T-helper 2 cell (primary cell): ENCODE measurements around the gene AGPAT2.

ENCODE experiments used
- DNase-seq, 5 experiments: peaks; one replicate each; pipeline versions ENCODE4 v3.0.0 to v3.0.0-alpha.2; 2012 to 2022

The AGPAT2 gene

DNA sequence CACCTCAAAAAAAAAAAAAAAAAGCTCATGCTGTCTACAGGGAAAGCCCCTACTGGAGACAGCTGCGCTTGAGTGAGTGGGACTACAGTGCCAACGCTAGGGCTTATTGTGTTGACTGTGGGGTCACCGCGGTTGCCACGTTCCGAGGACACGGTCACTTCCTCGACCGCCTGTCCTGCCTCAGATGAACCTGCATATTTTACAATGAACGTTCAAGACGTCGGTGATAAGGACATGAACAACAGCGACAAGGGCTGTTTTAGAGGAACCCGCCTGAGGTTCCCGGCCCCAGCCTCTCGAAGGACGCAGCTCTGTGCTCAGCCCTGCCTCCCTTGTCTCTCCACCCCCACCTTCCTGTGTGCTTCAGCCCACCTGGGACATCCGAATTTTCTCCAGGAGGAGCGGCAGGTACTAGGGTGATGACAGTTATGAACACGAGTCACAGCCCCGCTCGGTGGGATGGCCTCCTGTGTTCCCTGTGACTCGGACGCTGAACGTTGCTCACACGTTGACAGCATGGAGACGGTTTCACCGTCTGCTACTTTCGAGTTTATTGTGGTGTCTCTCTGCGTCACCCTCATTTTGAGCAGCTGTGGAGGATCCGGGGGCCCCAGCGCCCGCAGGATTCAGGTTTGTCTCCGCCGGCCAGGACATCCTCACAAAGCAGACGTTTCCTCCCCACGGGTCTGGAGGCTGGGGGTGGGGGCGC is 13.9 kb upstream of the AGPAT2 start:
- DNase-seq: peak in 3 of 5 experiments; percentile 57 to 83 (median 66)

DNA sequence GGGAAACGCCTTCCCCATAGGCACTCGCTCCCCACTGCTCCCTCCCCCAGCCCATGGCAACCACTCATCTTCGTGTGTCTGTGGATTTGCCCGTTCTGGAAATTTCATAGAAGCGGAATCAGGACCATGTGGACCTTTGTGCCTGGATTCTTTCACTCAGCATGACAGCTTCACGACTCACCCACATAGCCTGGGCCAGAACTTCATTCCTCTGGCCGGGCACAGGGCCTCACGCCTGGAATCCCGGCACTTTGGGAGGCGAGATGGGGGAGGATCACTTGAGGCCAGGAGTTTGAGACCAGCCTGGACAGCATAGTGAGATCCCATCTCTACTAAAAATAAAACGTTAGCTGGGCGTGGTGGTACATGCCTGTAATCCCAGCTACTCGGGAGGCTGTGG is 13.0 kb upstream of the AGPAT2 start:
- DNase-seq: no peak

DNA sequence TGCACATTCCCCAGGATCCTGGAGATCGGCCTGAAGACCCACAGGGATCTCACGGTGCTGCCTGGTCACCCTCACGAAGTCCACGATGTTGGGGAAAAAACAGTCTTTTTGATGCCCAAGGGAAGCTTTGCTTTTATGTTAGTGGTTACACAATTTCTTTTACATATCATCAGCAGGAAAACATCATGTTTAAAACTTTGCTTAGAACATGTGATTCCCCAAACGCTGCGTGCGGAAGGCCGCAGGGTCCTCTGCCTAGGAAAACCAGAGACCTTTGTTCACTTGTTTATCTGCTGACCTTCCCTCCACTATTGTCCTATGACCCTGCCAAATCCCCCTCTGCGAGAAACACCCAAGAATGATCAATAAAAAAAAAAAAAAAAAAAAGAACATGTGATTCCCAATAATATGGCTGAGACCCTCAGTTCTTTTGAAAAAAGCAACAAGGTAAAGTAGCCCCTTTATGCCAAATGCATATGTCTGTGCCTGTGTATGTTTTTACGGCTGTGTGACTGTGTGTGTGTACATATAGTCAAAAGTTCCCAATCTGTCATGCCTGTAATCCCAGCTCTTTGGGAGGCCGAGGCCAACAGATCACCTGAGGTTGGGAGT is 11.5 kb upstream of the AGPAT2 start:
- DNase-seq: no peak

DNA sequence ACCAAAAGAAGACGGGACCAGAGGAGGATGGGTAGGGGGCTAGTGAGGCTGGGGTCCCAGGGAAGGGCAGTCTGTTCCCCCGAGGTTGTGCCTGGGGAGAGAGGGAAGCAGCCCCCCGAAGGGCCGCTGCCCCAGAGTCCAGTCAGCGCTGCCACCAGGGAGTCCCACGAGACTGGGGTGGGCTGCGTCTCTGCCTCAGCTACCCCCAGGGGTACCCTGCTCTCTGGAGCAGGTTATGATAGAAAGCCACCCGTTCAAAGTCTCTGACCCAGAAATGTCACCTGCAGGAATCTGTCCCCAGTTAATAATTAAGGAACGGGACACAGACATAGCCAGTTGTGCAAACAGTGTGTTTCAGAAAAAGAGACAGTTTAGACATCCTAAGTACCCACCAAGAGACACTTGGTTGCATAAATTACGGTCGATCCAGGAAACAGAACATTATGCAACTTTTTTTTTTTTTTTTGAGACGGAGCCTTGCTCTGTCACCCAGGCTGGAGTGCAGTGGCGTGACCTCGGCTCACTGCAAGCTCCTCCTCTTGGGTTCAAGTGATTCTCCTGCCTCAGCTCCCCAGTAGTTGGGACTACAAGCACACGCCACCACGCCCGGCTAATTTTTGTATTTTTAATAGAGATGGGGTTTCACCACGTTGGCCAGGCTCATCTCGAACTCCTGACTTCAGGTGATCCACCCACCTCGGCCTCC is 10.7 kb upstream of the AGPAT2 start:
- no peak for DNase-seq

DNA sequence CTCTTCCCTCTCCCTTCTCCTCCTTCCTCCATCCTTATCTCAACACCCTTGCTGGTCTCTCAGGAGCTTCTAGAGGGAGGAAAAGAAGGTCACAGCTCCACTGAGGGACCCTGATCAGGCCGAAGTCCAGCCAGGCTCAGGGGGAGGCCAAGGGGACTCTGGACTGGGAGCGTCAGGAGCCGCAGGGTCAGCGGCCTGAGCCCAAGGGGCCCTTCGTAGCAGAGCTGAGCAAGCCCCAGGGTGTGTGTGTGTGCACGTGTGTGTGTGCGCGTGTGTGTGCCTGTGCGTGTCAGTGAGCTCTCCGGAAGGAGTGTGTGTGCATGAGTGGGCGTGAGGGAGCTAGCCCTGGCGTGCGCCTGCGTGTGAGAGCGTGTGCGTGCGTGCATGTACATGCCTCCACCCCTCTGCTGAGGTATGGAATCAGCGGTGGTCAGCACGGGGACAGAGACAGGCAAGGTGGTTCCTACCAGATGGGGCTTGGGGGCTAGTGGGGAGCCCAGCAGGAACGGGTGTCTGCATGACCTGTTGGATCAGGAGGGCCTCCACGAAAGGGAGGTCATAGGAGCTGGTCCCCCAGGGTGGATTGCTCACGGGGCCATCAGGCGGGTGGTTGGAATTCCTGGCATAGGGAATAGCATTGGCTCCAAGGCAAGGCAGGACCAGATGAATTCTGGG is 10.0 kb upstream of the AGPAT2 start:
- DNase-seq: peak in 1 of 5 experiments; percentile 36

DNA sequence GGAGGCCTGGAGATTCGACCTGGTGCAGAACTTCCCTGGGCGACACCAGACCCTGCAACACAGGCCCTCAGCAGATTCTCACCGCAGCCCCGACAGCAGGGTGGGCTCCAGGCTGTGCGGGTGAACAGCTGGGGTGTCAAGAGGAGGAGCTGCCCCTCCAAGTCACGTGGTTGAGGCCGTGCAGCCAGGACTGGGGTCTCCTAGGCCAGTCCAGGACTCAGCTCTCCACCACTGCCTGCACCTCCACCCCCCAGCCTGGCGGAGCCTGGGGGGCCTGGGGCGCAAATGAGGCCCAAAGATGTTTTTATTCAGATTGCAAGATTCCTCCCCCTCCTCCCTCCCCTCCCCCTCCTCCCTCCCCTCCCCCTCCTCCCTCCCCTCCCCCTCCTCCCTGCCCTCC is 9.2 kb upstream of the AGPAT2 start:
- DNase-seq: no peak

DNA sequence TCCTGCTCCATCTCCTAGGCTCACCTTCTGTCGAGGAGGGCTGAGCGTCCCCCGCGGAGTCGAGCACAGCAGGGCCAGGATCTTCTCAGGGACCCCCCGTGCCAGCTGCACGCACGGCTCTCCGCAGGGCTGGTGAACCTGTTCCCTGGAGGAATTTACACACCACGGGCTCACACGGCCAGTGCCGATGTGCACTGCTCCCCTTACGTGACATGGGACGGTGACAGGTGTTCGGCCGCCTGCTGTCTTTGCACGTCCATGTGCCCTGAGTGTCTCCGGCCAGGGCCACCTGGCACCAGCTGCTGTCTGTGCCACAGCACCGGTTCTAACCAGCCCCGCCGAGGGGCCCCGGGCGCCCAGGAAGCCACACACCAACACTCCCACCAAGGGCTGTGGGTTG is 8.7 kb upstream of the AGPAT2 start:
- no peak for DNase-seq

DNA sequence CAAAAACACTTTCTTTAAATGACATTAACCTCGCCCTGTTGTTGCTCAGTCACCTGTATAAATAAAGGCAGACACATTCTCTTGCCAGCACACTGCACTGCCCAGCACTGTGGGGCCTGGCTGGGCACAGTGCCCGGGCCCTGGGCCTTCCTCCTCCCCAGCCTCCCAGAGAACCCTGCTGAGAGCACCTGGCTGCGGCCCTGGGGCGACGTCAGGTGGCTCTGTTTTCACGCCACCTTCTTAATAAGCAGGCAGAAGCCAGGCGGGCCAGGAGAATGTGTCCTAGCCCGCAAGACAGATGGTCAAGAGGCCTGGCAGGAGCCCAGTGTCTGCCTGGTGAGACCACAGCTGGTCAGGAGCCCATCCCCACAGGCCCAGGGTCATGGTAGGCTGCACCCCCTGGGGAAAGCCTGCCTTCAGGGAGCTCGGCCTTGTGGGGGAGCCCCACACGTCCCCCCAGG is 8.2 kb upstream of the AGPAT2 start:
- no peak for DNase-seq

DNA sequence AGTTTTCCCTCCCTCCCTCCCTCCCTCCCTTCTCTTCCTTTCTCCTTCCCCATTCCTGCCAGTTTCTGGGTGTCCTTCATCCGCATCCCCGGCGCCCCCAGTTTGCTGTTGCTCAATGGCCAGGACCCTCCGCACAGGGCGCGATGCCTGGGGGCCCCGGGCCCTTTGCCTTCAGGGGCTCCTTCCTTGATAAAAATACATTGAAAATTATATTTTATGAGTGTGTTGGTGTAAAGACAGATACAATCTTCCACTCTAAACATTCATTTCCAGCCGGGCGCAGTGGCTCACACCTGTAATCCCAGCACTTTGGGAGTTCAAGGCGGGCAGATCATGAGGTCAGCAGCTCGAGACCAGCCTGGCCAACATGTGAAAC is 7.6 kb upstream of the AGPAT2 start:
- DNase-seq: no peak

DNA sequence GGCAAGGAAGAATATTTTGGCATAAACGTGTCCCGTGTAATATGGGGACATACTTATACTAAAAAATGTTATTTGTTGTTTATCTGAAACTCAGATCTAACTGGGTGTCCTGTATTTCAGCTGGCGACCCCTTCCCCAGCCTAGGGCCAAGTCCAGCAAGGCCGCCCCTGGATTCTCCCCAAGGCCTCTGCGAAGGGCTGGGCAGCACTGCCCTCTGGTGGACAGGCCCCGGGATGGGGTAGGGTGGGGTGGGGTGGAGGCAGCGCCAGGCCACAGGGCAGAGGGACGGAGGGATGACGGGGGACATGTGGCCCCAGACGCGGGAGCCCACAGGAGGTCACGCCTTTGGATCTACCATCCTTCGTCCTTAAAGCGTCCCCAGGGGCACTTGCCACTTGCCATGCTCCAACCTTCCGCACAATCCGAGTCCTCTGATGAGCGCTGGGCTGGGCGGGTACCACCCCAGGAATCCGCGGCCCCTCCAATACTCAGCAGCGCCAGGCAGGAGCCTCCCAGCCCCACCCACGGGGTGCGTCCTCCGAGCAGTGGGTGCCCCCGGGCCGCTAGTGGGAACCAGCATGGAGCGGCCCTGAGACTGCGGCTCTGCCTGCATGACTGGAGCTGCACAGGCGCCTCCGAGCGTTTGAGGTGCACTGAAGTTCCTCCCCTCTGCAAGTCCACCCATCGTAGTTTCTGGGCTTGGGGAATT is 7.1 kb upstream of the AGPAT2 start:
- DNase-seq: no peak

DNA sequence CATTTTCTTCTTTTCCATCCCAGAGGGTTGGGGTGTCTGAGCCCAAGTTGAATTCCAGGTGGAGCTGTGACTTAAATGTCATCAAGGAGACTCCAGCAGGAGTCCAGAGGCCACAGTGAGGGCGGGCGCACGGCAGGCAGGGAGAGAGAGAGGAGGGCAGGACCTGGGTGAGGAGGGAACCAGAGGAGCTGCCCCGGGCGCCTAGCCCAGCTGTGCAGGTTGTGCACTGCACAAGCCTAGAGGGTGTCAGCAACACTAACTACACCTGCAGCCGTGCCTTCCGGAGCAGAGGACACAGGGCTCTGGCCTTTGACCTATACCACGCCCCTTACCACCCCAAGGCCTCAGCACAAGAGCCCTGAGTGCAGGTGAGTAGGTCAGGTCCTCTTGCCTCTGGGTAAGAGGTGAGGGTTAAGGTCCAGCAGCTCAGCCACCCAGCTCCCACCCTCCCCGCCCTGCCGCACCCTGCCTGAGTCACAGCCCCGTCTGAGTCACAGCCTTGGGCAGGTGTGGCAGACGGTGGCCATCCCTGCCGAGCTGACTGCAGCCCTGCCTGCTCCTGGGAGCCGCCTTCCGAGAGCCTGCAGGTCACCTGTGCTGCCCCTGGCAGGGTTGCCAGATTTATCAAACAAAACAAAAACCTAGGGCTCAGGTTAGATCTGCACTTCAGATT is 6.4 kb upstream of the AGPAT2 start:
- DNase-seq: no peak

DNA sequence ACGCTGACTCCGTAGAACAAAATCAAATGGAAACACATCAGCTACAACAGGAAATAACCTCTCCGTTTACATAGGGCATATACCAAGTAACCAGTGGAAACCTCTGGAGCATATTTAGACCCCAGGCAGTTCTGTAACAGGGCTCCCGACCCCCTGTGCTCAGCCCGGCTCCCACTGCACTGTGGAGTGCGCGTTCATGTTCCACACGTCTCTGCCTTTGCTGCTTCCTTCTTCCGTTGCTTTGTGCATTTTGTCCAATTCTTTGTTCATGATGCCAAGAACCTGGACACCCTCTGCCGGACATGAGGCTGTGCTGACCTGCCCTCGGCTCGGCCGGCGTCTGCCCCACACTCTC is 5.9 kb upstream of the AGPAT2 start:
- DNase-seq: no peak

DNA sequence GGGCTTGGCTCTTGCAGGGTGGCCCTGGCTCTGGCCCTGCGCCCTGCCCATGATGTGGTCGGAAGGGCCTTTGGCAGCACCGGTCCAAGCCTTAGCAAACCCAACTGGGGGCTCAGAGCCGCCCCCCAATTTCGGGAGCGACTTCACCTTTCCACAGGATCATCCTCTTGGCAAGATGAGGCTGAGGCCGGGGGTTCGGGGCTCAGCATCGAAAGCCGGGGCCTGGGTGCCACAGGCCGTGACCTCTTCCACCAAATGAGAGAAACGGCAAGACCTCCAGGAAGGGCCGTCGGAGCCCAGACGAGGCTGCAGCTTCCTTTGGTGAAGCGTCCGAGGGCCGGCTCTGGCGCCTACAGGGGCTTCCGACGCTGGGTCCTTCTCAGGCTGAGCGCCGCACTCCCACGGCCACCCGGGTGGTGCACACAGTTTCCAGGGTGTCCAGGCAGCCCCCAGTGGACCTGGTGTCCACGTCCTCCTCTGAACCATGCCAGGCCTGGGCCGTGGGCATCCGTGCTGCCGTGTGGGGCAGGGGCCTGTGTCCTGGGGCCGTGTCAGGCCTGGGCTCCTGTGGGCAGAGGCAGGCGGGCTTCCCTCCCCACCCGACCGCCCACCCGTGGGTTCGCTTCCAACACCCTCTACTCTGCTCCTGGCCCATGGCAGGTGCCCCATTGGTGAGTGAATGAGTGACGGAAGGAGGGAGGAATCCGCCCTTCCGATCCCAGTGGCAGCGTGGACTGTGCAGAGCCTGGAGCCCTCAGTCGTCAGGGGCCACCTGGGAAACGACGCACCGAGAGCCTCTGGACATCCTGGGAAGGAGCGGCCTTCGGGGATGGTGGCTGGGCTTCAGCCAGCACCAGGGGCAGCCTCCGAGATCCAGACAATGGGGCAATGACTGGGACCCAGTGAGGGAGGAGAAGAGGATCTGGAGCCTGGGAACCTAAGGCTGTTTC is 5.2 kb upstream of the AGPAT2 start:
- DNase-seq: no peak

DNA sequence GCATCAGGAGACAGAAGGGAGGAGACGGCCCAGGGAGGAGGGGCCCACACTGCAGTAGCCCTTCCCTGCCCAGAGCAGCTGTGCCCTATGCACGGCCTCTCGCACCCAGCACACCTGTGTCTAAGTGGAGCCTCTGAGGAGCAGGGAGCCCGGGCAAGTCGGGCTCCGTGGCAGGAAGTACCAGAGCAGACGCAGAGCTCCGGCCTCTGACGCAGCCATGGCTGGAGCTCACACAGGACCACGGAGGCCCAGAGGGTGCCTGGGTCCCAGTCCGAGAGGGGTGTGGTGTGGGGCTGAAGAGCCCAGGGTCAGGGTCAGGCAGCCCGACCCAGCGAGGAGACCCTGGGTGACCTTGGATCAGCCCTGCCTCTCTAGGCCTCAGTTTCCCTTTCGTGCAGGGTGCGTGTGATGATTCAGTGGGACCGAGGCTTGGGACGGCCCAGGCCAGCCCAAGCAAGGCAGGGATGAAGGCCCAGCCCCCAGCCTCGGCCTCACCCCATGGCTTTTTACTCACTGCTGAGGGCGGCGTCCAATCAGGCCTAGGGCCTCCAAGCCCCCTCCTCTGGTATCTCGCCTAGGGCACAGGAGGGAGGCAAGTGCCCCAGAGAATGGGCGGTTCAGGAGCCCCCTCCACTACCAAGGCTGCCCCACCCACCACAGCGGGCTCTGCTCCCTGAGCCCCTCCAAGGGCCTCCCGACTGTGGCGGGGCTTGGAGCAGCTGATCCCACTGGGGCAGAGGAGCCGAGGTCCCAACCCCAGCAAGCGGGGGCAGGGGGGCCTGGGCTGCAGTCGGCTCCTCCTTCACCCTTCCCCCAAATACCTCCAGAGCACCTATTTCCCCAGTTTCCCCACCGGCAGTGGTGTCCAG is 4.3 kb upstream of the AGPAT2 start:
- no peak for DNase-seq

DNA sequence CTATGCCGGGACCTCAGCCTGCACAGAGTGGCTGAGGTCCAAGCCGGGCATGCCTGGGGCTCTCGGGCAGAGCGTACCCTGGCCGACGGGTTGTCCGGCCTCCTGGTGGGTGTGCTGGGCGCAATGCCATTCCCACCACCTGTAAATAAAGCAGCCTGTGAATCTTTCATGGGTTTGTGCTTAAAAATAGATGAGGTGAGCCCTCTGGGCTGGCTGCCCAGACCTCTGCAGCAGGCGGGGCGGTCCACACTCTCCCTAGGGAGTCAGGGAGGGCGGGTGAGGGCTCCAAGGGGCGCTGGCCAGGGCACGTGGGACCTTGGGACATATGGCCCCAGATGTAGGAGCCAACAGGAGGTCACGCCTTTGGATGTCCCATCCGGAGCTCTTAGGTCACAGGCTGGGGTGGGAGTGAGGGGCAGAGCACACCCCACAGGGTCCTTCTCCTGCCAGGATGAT is 3.6 kb upstream of the AGPAT2 start:
- no peak for DNase-seq

DNA sequence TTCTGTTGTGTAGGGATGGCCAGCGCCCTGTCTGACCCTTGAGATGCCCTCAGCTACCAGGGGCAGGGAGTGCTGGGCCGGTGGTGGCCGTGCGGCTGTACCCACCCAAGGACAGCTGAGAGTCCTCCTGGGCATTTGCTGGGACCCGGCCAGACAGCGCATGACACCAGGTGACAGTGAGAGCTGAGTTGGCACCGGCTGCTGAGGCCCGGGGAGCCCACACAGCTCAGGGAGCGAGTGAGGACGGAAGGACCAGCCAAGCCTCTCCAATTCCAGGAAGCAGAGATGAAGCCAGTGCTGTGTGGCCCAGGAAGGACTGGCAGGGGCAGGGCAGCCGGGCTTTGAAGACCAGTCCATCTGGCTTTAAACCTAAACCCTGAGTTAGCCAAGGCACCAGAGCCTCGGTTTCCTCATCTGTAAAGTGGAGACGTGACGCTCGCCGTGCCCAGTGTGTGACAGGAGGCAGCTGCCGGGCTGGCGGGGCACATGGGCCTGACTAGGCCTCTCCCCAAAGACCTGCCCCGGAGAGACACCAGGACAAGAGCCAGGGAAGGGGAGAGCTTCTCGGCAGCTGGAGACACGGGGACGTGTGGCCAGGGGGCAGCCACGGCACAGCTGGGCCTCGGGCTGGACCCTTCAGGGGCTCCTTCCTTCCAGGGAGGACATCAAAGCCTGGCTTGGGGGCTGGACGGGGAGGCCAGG is 3.0 kb upstream of the AGPAT2 start:
- DNase-seq: no peak

DNA sequence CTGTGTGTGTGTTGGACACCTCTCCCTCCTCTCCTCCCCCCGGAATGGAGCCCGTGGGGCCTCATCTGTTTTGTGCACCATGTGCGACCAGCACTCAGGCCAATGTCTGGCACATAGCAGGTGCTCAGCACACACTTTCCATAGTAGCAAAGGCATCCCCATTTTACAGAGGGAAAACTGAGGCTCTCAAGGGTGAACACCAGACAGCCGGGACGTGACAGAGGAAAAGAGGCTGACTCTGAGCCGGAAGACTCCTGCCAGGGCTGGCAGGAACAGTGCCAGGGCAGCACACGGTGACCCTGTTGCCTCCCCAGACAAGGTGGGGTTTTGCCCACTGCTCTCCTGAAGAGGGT is 1.8 kb upstream of the AGPAT2 start:
- DNase-seq: no peak

DNA sequence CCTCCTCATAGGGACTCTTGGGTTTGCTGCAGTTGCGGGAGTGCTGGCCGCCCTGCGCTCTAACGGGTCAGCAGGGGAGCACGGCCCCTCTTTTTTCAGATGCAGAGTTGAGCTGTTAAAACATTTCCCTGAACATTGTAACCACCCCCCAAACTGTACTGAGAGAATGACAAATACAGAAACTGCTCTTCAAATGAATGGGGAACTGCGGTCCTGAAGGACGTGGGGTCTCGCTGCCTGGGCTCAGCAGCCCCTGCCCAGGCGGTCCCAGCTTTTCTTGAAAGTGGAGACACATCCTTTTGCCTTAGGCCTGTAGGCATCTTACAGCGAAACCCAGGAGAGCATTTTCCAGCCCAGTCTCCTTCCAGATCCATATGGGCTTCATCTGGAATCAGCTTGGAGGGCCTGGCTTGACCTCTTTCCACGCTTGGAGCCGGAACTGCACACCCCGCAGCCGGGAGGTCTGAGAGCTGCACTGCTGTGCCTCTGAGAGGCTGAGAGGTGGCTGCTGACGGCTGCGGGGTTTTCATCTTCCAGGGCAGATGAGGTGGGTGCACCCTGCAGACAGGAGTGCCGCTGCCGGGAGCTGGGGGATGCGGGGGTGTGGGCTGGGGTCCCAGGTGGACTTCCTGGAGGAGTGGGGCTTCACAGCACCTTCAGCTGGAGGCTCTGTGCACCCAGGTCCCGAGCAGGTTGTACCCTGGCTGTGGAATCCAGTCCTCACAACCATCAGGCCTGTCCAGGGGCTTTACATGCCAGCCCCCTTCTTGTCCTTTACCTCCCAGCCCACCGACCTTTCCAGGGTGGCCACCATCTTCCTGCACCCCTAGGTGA is 1.2 kb upstream of the AGPAT2 start:
- DNase-seq: no peak
